ENCODE measurements around the gene MCRIP1.

Gene MCRIP1

GRCh38 chr17:81817758-81818147 lies 15.3 kb downstream of the MCRIP1 start:
- no peak for DNase-seq

- no peak for DNase-seq
Measured at GRCh38 chr17:81815646-81815986, 17.5 kb downstream of the MCRIP1 start.

- no peak for DNase-seq
Measured at GRCh38 chr17:81814748-81815645, 18.1 kb downstream of the MCRIP1 start.

GRCh38 chr17:81813861-81814683 lies 19.0 kb downstream of the MCRIP1 start:
- no peak for DNase-seq

- DNase-seq: no peak
Measured at GRCh38 chr17:81813371-81813684, 19.8 kb downstream of the MCRIP1 start.

- DNase-seq: no peak
Measured at GRCh38 chr17:81812571-81813370, 20.3 kb downstream of the MCRIP1 start.

- no peak for DNase-seq
Measured at GRCh38 chr17:81811705-81812570, 21.2 kb downstream of the MCRIP1 start.

GRCh38 chr17:81810892-81811704 lies 22.0 kb downstream of the MCRIP1 start:
- no peak for DNase-seq

- DNase-seq: no peak
Measured at GRCh38 chr17:81810476-81810875, 22.6 kb downstream of the MCRIP1 start.

GRCh38 chr17:81809556-81809998 lies 23.5 kb downstream of the MCRIP1 start:
- no peak for DNase-seq

GRCh38 chr17:81808778-81809555 lies 24.1 kb downstream of the MCRIP1 start:
- no peak for DNase-seq

GRCh38 chr17:81807839-81808238 lies 25.3 kb downstream of the MCRIP1 start:
- DNase-seq: no peak

- DNase-seq: no peak
Measured at GRCh38 chr17:81807210-81807719, 25.8 kb downstream of the MCRIP1 start.

GRCh38 chr17:81806461-81807209 lies 26.5 kb downstream of the MCRIP1 start:
- DNase-seq: no peak

- no peak for DNase-seq
Measured at GRCh38 chr17:81805707-81806460, 27.2 kb downstream of the MCRIP1 start.

GRCh38 chr17:81804559-81805399 lies 28.3 kb downstream of the MCRIP1 start:
- no peak for DNase-seq

- DNase-seq: no peak
Measured at GRCh38 chr17:81803728-81804558, 29.1 kb downstream of the MCRIP1 start, which contains the start of gene GCGR. Gene GCGR, plus strand, starts transcription at chr17:81804150. Its CDS starts 4,869 bp downstream, at chr17:81809019.
